ENCODE results near the gene HP1BP3.
"Not testable (repeated sequence)": the region's sequence is repeated elsewhere in the genome, so short reads cannot be mapped to it uniquely, and the experiment has no call there.

HP1BP3 gene, protein sequence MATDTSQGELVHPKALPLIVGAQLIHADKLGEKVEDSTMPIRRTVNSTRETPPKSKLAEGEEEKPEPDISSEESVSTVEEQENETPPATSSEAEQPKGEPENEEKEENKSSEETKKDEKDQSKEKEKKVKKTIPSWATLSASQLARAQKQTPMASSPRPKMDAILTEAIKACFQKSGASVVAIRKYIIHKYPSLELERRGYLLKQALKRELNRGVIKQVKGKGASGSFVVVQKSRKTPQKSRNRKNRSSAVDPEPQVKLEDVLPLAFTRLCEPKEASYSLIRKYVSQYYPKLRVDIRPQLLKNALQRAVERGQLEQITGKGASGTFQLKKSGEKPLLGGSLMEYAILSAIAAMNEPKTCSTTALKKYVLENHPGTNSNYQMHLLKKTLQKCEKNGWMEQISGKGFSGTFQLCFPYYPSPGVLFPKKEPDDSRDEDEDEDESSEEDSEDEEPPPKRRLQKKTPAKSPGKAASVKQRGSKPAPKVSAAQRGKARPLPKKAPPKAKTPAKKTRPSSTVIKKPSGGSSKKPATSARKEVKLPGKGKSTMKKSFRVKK

DNA sequence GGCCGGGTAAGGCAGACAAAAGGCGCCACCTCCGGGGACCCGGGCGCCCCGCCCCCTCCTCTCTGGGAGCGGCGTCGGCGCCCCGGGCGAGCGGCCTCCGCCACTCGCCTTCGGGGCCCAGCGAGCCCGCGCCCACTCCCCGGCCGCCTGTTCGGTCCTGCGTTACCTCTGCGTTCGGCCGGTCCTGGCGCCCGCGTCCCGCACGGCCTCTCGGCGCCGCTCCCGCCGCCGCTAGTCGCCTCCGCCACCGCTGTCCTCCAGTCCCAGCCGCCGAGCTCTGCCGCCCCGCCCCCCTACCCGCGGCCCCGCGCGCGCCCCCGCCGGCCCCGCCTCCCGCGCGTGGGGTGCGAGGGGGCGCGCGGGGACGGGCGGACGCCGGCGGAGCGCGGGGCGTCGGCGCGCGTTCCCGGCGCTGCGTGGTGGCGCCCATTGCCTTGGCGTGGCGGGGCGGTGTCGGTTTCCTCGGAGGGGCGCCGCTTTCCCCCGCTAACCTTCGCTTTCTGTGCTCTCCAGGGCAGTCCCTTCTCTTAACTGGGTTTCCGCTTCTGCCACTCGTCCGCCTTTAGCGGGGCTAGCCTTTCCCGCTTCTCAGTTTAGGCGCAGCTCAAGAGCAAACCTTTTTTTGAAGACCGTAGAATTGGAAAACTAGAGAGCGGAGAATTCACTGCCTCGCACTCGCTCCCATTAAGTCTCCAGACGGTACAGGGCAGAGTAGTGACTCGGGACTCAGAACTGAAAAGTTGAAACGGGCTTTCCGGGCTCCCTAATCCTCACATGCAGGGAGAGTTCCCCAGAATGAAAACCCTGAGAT is at the start of gene HP1BP3:
Gene HP1BP3 (minus strand): TSS at position 279 of the 811 bp plus-strand sequence. CDS start 6,867 bp downstream, outside the sequence.
- peak; percentile 83 for DNase-seq

DNA sequence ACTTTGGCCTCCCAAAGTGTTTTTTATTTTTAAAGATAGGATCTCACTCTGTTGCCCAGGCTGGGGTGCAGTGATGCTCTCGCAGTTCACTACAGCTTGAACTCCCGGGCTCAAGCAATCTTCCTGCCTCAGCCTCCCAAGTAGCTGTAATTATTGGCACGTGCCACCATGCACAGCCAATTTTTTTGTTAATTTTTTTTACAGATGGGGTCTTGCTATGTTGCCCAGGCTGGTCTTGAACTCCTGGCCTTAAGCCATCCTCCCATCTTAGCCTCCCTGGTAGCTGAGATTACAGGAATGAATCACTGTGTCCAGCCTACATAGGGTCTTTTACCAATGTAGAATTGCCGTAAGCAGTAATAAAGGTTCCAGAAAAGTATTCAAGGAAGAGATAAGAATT is 49.1 kb upstream of the HP1BP3 start:
- DNase-seq, result no peak

DNA sequence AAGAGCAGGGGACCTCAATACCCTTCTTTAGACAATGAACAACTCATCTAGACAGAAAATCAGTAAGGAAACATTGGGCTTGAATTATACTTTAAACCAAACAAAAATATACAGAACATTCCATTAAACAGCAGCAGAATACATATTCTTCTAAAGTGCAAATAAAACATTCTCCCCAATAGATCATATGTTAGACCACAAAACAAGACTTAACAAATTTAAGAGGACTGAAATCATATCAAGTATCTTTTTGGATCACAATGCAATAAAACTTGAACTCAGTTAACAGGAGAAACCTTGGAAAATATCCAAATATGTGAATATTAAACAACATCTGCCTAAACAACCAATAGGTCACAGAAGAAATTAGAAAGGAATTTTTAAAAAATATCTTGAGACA is 47.7 kb upstream of the HP1BP3 start:
- no peak for DNase-seq

DNA sequence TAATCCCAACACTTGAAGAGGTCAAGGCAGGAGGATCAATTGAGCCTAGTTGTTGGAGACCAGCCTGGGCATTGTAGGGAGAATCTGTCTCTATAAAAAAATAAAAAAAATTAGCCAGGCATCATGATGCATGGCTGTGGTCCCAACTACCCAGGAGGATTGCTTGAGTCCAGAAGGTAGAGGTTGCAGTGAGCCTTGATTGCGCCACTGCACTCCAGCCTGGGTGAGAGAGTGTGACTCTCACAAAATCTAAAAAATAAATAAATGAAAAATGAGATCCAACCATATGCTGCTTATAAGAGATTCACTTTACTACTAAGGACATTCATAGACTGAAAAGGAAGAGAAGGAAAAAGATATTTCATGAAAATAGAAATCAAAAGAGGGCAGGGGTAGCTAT is 47.1 kb upstream of the HP1BP3 start:
- DNase-seq, result no peak

DNA sequence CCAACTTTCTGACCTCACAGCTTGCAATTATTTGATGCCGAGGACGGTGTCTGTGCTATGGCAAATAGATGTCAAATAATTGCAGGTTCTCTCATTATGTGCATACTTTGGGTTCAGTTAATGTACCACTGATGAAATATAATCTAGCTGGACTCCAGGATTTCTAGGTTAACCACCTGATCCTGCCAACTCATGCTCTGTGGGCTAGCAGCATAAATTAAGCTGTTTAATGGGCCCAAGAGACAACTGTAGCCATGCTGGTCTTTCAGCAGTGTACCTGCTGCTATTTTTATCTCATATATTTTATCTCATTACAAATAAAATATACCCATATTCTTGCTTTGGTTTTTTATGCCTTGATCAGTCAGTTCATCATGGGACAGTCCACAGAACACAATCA is 43.3 kb upstream of the HP1BP3 start:
- no peak for DNase-seq

DNA sequence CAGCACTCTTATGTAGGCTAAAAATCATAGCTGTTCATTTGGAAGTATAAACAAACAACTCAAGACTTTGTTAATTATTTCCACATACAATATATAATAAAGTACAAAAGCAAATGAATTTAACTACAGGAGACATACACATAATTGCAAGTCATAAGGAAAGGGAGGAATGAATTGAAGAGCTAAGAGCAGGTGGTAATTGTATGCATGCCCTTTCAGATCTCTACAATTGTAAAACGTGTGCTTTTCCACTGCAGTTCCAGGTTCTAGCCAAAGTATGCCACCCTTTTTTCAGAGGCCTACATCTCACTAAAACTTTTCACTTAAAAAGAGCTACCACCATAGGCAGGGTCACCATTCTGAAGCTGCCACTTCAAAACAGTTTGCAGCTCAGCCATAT is 42.8 kb upstream of the HP1BP3 start:
- DNase-seq, result no peak

DNA sequence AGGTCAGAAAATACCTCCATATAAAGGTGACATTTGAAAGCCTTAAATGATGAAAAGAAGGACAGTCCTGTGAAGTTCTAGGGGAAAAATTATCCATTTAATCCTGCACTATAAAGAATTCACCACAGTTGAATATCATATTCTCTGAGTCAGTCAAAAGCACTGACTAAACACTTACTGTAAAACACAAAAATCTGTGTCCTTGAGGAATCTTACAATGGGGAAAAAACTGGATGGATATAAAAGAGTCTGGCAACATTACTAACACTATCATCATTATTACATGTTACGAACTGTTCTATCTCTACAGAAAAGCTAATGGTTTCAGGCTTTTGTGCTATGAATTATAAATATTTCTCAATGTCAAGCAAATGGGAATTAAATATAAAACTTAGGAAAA is 42.4 kb upstream of the HP1BP3 start:
- DNase-seq, result no peak

DNA sequence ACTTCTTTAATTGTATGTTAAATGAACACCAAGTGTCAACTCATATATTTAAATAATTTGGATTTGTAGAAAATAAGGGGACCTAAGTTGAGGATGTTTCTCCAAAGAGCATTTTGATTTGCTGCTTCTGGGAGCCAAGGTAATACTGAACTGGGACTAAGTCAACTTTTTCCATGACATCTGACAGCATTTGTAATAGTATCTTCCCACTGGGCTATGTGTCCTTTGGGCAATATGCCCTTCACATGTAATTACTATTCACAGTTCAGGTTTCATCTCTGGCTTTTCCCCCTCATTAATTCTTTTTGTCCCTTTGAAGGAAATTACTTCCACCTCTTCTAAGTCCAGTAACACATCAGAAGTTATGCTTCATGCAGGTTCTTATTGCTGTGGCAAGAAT is 36.7 kb upstream of the HP1BP3 start:
- DNase-seq, result no peak

DNA sequence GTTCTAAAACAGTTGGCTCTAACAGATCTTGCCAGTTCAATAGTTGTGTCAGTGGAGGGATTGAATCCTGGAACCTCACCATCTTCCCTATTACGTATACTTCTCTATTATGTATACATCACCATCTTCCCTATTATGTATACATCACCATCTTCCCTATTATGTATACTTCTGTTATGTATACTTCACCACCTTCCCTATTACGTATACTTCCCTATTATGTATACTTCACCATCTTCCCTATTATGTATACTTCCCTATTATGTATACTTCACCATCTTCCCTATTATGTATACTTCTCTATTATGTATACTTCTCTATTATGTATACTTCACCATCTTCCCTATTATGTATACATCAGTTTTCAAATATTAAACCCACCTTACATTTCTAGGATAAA is 34.4 kb upstream of the HP1BP3 start:
- DNase-seq, result no peak

DNA sequence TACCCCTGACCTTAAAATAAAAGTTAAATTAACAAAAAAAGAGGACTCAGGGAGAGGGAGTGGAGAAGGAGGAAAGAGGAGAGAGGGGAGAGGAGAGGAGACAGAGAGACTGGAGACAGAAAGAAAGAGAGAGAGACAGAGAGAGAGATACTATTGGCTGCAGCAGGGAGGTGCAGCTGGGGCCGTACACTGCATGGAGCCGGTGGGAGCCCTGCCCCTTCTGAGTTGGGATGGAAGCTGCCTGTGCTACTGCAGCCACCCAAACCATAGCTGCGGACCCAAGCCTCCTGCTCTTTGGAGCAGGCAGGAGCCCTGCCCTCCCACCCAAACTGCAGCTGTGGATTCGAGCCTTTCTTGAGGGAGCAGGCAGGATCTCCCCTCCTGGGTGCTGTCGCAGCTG is 32.7 kb upstream of the HP1BP3 start:
- no peak for DNase-seq

DNA sequence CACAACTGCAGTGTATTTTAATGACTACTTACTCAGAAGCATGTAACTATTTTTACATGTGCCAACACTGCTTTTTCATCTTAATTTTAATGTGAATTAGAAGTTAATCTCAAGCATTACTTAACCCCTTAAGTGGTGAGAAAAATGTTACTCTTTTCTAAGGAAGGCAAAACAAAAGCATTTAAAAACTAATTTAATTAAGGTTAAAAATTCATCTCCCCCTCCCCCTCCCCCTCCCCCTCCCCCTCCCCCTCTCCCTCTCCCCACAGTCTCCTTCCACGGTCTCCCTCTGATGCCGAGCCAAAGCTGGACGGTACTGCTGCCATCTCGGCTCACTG is 27.4 kb upstream of the HP1BP3 start:
- no peak for DNase-seq

DNA sequence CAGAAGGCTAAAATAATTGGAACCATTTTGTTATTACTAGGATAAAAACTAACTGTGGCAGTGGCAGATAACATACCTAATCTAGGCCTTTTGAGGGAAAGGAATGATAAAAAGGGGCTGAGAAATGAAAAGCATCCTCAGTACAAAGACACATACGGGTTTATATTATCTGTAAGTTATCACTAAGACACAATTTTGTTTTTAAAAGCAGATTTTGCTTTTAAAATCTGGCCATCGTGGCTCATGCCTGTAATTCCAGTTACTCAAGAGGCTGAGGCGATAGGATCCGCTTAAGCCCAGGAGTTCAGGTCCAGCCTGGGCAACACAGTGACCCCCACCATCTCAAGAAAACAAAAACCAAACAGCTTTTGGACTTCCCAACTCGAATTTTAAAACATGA is 24.8 kb upstream of the HP1BP3 start:
- no peak for DNase-seq

DNA sequence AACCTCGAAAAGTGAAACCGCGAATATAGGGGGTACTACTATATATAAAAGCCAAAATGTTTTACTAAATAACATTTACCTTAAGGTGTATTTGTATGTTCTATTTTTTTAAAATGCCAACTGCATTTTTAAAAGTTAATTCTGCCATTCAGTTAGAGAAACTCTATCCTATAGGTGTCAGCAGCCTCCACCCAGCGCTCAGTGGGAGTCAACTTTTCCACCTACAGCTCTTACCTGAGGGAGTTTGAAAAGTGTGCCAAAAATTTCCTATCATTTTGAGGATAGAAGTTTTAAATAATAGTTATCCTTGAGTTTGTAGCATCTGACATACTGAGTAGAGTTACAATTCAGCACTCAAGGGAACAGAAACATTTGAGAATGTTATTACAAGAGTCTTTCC is 6.1 kb upstream of the HP1BP3 start:
- no peak for DNase-seq

DNA sequence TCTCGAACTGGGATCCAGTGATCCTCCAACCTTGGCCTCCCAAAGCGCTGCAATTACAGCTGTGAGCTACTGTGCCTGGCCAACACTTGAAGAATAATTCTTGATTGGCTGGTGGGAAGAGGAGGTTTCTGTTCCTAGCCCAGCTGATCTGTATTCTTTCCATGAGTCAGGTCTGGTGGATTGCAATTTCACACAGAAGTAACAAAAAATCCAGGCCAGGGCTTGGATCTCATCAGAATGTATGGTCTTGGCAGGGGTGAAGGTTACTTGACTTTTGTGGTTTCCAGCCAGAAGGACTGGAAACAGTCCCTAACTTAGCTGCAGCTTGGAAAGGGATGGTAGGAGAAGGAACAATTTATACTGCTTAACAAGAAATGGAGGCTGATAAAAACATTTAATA is 5.1 kb upstream of the HP1BP3 start:
- DNase-seq, result no peak

DNA sequence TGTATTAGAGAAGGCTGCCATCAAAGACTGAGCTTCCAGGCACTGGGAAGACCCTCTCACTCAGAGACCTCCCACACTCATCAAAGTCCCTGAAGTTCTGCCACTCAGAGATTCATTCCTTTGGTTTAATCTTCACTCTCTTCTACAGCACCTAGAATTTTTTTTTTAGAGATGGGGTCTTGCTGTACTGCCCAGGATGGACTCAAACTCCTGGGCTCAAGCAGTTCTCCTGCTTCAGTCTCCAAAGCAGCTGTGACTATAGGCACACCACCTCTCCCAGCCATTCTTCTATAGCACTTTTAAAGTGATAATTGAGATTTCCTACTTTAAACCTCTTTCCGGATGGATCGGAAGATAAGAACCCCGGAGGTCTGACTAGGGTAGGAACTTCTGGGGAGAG is 3.7 kb upstream of the HP1BP3 start:
- DNase-seq, result no peak

DNA sequence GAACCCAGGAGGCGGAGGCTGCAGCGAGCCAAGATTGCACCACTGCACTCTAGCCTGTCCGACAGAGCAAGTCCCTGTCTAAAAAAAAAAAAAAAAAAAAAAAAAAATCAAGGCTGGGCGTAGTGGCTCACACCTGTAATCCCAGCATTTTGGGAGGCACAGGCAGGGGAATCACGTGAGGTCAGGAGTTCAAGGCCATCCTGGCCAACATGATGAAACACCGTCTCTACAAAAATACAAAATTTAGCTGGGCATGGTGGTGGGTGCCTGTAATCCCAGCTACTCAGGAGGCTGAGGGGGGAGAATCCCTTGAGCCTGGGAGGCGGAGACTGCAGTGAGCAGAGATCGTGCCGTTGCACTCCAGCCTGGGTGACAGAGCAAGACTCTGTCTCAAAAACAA is 2.5 kb upstream of the HP1BP3 start:
- DNase-seq, result not testable (repeated sequence)

DNA sequence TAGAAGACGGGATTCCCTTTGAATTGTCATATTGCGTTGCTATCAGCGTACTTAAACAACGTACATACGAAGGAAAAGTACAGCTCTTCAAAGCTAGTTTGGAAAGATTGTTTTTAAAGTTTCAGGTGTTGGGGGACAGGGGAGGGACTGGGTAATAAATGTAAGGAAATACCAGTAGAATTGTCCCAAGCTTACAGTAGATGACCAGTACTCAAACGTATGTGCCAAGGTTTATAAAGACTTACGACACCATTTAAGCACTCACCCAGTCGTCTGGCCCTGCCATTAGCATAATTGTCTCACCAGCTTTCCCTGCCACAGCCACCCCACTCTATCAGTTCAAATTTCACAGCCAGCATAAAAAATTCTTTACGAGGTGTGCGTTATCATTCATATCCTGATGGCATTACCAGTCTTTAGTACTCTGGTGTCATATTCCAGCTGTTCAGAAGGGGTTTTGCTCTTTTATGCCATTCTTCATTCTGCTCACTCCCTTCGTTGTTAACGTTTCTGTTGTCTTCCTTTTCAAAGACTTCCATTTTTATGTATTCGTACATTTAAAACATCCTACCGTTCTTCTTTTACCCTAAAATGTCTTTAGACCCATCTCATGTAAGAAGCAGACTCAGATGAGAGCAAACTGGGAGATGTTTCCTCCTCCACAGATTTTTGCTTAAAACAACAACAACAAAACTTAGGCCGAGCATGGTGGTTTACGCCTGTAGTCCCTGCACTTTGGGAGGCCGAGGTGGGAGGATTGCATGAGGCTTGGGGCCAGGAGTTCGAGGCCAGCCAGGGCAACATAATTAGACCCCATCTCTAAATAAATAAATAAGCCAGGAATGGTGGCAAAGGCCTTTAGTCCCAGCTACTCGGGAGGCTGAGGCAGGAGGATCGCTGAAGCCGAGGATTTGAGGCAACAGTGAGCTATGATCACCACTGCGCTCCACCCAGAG is 1.0 kb upstream of the HP1BP3 start:
- no peak for DNase-seq

DNA sequence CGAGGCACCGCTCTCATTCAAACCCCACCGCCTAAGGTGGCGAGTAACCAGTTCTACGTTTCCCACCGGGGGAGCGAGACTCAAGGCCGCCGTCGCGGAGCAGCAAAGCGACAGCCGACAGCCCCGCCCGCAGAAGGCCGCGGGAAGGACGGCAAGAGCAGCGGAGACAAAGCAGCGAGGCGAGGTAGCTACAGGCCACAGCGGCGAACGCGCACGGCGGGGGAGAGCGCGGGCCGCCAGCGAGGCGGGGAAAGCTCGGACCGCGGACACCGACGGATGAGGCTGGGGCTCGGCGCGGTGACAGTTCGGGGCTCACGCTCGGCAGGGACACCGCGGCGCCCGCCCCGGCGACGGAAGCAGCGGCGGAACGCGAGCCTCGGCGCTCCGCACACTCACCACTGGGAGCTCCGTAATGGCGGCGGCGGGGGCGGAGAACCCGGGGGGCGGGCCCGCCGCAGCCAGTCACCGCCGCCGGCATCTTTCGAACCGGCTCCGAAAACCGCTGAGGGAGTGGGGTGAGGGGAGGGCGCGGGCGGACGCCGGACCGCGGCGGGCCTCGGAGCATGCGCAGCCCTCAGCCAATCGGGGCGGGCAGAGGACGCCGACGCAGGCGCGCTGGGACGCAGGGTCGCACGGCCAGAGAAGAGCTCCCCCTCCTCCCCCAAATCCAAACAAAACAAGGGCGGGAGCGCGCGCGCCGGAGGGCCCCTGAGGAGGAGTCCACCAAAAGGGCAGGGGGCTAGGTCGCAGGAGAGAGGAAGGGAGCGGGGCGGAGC is 666 bp downstream of the HP1BP3 start:
- peak; percentile 98 for DNase-seq

DNA sequence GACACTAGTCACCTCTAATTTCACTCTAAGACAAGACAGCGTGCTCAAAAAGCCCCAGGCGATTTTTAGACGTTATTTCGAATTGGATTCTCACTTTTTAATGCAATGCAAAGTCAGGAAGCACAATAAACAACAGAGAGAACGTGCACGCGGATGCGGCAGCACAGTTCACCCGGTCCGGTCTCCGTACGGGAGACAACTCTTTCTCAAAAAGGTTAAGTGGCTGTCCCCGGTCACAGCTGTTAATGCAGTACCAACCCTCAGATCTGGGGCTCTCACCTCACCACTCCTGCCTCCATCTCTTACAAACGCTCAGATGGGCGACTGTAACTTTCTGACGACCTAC is 1.2 kb downstream of the HP1BP3 start:
- DNase-seq, result no peak

DNA sequence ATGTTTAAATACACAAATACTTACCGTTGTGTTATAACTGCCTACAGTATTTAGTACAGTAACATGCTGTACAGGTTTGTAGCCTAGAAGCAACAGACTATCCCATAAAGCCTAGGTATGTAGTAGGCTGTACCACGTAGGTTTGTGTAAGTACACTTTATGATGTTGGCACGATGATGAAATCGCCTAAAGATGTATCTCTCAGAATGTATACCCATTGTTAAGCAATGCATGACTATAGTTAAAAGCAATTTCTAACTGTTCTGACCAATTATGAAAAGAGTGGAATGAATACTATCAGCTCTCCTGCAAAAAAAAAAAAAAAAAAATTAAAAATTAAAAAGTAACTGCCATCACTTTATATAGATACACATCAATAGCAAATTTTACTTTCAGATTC is 11.4 kb downstream of the HP1BP3 start:
- DNase-seq, result no peak

DNA sequence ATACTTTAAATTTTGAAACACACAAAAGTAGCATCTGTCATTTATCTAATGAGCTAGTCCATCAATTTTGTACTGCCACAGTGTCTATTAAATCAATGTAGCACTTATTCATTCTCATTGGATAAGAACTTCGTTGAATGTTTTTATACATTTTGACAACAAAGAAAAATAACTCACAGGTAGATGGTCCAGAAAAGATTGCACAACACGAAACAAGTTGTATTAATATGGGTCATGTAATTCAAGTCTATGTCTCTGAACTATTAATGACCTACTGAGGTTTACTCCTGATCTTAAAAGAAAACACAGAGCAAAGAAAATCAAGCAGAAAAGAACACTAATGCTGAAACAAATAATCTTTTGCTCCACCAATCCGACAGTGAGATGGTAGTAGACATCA is 15.3 kb downstream of the HP1BP3 start:
- no peak for DNase-seq
